Epithelial cell of proximal tubule (primary cell): Measurements from ENCODE around the gene C2orf68. TPM values are rescaled to one million over a fixed set of nuclear protein-coding genes. Genes with fewer than 3 reads are reported as not detected.

Experiments used
- DNase-seq: peaks from one replicate; pipeline ENCODE4 v3.0.0-alpha.2; 2011; ENCODE audit warnings: low read depth
- H3K4me3 ChIP-seq: 2 replicates; pipeline ENCODE4 v1.5.1; 2011; ENCODE audit warnings: low read depth, mild to moderate bottlenecking, low read length
- total RNA-seq: library from RNA; depleted of rRNA; stranded (reverse); fragments of >200 nt; gene quantifications from 2 replicates; pipeline ENCODE4 v1.2.3, GENCODE V29; 2015
- TF ChIP-seq, protein P1 (sequence below): conservative IDR thresholded peaks from 2 replicates; pipeline ENCODE4 v1.5.1; 2012; ENCODE audit warnings: low read depth, mild to moderate bottlenecking, low read length

Gene C2orf68
- total RNA-seq, 1 donor from 2014 or later = 9.9 TPM

GRCh38 chr2:85655961-85656417 is 44.1 kb upstream of the C2orf68 start:
- DNase-seq = peak; percentile 59
- TF ChIP-seq, protein P1, sequence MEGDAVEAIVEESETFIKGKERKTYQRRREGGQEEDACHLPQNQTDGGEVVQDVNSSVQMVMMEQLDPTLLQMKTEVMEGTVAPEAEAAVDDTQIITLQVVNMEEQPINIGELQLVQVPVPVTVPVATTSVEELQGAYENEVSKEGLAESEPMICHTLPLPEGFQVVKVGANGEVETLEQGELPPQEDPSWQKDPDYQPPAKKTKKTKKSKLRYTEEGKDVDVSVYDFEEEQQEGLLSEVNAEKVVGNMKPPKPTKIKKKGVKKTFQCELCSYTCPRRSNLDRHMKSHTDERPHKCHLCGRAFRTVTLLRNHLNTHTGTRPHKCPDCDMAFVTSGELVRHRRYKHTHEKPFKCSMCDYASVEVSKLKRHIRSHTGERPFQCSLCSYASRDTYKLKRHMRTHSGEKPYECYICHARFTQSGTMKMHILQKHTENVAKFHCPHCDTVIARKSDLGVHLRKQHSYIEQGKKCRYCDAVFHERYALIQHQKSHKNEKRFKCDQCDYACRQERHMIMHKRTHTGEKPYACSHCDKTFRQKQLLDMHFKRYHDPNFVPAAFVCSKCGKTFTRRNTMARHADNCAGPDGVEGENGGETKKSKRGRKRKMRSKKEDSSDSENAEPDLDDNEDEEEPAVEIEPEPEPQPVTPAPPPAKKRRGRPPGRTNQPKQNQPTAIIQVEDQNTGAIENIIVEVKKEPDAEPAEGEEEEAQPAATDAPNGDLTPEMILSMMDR = no peak
- H3K4me3 ChIP-seq = no peak overlapping the region

- TF ChIP-seq, protein P1 = no peak
- DNase-seq = no peak
- no peak overlapping the region for H3K4me3 ChIP-seq
These were observed 42.1 kb upstream of the C2orf68 start for GRCh38 chr2:85653996-85654395.

DNA sequence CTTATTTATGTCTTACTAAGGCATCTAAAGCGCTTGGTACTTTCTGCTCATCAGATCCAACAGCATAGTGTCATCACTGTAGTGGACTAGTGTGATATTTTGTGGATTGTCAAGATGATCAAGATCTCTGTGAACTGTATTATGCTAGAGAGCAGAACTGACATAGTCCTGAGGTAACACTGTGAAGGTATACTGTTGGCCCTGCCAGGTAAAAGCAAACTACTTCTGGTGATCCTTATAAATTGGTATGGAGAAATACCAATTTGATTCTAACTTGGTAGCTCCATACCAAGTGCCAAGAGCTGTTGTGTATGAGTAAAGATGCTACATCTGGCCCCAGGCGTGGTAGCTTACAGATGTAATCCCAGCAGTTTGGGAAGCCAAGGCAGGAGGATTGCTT is 40.2 kb upstream of the C2orf68 start:
- no peak overlapping the region for H3K4me3 ChIP-seq
- TF ChIP-seq, protein P1 = no peak
- no peak for DNase-seq

DNA sequence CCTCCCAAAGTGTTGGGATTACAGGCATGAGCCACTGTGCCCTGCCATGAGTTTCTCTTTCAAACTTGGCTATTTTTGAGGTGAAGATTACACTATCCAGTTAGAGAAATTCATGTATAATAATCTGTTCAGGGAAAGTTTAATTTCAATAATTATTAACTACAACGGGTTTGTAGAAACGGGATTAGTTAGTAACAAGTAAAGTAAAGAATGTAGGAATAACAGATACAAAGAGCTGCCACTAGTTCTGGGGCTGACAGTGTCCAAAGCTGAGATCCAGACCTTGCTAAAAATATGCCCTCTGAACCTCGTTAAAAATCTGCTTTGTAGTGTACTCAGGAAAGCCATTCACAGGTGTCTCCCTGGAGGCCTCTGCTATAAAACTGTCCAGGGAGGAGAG is 39.2 kb upstream of the C2orf68 start:
- peak overlapping the region; percentile 21 for H3K4me3 ChIP-seq
- DNase-seq = peak; percentile 61
- TF ChIP-seq, protein P1 = no peak

- TF ChIP-seq, protein P1 = no peak
- DNase-seq = no peak
These were observed 38.6 kb upstream of the C2orf68 start for GRCh38 chr2:85650456-85650855.

GRCh38 chr2:85649201-85650190 is 37.6 kb upstream of the C2orf68 start:
- H3K4me3 ChIP-seq = no peak overlapping the region
- TF ChIP-seq, protein P1 = no peak
- no peak for DNase-seq

More at GRCh38 chr2:85650456-85650855, 38.6 kb upstream of the C2orf68 start:
- H3K4me3 ChIP-seq = no peak overlapping the region
